UCSD-AML1 (cell line): ENCODE measurements around the gene GNAT1.
"Not testable (repeated sequence)": the region's sequence is repeated elsewhere in the genome, so short reads cannot be mapped to it uniquely, and the experiment has no call there.

Experiments
- DNase-seq: peaks from one replicate; lab custom pipeline; 2025; ENCODE audit not compliant: unreplicated experiment; lab: John Stamatoyannopoulos, UW

Gene GNAT1

GRCh38 chr3:50237754-50238548, 46.5 kb downstream of the GNAT1 start:
- DNase-seq = peak; percentile 88

- DNase-seq = no peak
These were observed 47.2 kb downstream of the GNAT1 start for GRCh38 chr3:50238549-50239026.

GRCh38 chr3:50239649-50240048, 48.2 kb downstream of the GNAT1 start:
- no peak for DNase-seq

- no peak for DNase-seq
These were observed 49.8 kb downstream of the GNAT1 start for GRCh38 chr3:50241163-50241562.

GRCh38 chr3:50241713-50242380, 50.4 kb downstream of the GNAT1 start:
- no peak for DNase-seq

GRCh38 chr3:50242381-50242770, 51.0 kb downstream of the GNAT1 start:
- DNase-seq = no peak

GRCh38 chr3:50242851-50243542, 51.6 kb downstream of the GNAT1 start:
- peak; percentile 91 for DNase-seq

GRCh38 chr3:50243543-50243895, 52.1 kb downstream of the GNAT1 start:
- no peak for DNase-seq

GRCh38 chr3:50244813-50245212, 53.4 kb downstream of the GNAT1 start:
- DNase-seq = not testable (repeated sequence)

GRCh38 chr3:50245251-50245745, 53.9 kb downstream of the GNAT1 start:
- no peak for DNase-seq

GRCh38 chr3:50245831-50246516, 54.6 kb downstream of the GNAT1 start:
- peak; percentile 90 for DNase-seq

- peak; percentile 65 for DNase-seq
These were observed 55.1 kb downstream of the GNAT1 start for GRCh38 chr3:50246517-50246954.
